GM12865 (cell line): Measurements from ENCODE around the gene VCAM1.

ENCODE experiments used
- DNase-seq: peaks from one replicate; pipeline ENCODE4 v3.0.0; 2010; ENCODE audit warnings: low read depth
- H3K4me3 ChIP-seq: 2 replicates; pipeline ENCODE4 v1.5.1; 2011; ENCODE audit warnings: mild to moderate bottlenecking, low read depth, low read length, control low read depth
- TF ChIP-seq, protein P1 (sequence below): IDR thresholded peaks from 2 replicates; pipeline ENCODE4 v1.5.1; 2011; ENCODE audit warnings: low read length, control low read depth, low read depth, inconsistent platforms; ENCODE audit not compliant: insufficient read depth; ENCODE audit errors: missing control alignments

VCAM1 gene

DNA sequence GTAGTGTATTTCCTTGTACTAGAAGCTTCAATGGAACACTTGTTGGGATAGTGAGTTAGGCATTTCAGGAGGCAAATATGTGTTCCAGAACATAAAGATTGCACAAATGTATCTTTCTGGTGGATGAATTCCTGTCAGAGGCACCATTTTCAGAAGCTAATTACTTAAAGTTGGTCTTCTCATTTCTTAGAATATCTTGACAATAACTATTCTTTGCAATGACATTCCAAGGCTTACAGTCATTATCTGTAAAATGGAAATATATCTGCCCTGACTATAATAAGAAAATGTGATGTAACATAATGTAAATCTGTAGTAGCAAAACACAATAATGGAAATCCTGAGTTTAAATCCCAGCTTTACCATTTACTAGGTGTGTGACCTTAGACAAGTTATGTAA lies 2.7 kb downstream of the VCAM1 start:
- no peak overlapping the region for H3K4me3 ChIP-seq
- TF ChIP-seq, protein P1, sequence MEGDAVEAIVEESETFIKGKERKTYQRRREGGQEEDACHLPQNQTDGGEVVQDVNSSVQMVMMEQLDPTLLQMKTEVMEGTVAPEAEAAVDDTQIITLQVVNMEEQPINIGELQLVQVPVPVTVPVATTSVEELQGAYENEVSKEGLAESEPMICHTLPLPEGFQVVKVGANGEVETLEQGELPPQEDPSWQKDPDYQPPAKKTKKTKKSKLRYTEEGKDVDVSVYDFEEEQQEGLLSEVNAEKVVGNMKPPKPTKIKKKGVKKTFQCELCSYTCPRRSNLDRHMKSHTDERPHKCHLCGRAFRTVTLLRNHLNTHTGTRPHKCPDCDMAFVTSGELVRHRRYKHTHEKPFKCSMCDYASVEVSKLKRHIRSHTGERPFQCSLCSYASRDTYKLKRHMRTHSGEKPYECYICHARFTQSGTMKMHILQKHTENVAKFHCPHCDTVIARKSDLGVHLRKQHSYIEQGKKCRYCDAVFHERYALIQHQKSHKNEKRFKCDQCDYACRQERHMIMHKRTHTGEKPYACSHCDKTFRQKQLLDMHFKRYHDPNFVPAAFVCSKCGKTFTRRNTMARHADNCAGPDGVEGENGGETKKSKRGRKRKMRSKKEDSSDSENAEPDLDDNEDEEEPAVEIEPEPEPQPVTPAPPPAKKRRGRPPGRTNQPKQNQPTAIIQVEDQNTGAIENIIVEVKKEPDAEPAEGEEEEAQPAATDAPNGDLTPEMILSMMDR = no peak
- DNase-seq = no peak

DNA sequence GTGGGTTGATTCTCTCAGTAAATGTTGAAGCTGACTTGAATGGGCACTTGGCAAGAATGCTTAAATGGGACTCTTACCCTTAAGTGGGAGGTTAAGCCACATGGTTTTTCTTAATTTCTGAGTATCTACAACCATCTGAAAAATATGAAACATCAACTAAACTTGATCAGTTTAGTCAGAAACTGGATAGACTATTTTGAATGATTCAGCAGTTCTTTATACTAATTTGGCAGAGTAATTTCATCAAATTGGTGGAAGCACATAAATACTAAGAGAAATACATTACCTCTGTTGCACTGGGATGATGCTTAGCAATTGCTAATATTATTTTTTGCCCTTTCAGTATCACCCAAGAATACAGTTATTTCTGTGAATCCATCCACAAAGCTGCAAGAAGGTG lies 4.7 kb downstream of the VCAM1 start:
- no peak for DNase-seq

DNA sequence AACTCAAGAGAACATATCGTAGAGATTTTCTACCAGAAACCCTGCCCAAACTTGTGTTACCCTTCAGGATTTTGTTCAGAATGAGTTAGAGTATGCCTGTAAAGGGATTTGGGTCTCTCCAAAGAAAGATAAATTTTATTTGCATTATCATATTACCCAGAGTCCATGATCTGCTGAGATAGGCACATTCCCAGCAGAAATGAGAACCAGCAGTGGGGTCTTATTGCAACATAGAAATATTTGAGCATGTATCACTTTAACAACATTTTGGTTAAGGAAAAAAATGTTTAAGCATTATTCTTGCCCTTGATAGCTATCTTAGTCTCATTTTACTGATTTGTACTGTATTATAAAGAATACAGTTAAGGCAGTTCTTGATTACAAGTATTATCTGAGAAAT lies 10.6 kb downstream of the VCAM1 start:
- TF ChIP-seq, protein P1 = no peak
- no peak overlapping the region for H3K4me3 ChIP-seq
- no peak for DNase-seq

More for the DNA sequence above, 4.7 kb downstream of the VCAM1 start:
- H3K4me3 ChIP-seq = no peak overlapping the region
- TF ChIP-seq, protein P1 = no peak

DNA sequence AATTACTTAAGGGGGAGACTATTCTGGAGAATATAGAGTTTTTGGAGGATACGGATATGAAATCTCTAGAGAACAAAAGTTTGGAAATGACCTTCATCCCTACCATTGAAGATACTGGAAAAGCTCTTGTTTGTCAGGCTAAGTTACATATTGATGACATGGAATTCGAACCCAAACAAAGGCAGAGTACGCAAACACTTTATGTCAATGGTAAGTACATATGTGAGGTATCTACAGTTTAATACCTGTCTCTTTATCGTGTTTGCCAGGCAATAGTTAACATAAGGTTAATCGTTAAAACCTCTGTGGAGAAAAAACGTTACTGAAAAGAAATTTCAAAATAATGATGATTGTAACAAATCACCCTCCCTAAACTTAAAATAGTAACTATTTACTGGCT lies 11.8 kb downstream of the VCAM1 start:
- no peak overlapping the region for H3K4me3 ChIP-seq
- TF ChIP-seq, protein P1 = no peak
- no peak for DNase-seq

DNA sequence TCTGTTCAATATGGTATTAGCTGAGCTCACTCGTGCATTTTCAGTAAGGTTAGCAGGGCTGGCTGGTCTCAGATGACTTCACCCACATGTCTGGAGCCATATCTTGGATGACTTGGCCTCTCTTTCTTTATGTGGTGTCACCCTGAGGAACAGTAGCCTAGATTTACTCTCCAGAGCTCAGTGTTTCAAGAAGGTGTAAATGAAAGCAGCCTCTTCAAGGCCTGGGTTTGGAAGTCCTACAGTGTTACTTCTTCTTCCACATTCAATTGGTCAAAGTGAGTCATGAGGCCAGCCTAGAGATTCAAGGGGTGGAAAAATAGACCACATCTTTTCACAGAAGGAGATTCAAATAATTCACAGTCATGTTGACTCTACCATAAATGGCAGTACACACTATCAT lies 12.2 kb downstream of the VCAM1 start:
- TF ChIP-seq, protein P1 = no peak
- DNase-seq = no peak
- H3K4me3 ChIP-seq = no peak overlapping the region

DNA sequence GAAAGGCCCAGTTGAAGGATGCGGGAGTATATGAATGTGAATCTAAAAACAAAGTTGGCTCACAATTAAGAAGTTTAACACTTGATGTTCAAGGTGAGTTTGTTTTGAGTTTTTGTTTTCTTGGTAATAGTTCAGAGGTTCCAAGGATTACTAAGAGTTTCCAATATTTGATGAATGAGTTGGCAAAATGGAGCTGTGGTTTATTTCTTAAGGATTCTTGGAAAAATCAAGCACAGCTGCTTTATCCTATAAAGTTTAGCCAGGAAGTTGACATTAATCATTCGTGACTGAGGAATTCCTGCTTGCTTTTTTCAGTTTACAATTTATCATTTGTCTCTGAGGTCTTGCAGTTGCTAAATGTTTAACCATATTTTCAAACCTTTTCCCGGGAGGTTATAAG lies 15.1 kb downstream of the VCAM1 start:
- H3K4me3 ChIP-seq = no peak overlapping the region
- TF ChIP-seq, protein P1 = no peak
- no peak for DNase-seq

DNA sequence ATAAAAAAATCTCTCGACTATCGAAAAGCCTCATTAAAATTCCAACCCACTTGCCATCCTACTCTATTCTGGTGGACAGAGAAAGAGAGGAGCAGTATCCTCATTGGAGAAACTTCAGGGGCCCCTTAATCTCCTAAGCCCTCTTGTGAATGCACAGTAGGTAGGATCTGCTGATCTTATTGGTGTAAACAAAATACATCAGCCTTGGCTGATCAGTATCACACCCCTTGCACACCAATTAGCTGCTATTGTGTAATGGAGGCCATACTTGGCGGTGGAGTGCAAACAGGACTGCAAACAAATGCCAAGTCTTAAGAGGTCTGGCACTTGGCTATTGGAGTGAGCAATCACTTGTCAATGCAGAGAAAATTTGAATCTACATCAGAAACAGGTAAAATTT lies 15.7 kb downstream of the VCAM1 start:
- TF ChIP-seq, protein P1 = no peak
- no peak overlapping the region for H3K4me3 ChIP-seq
- DNase-seq = no peak
